GM23248 (cell line): ENCODE results near the gene MVB12B.

Experiments used
- EZH2 ChIP-seq: fragments of 200-600 bp; sonication (generic); IDR thresholded peaks from 2 replicates; pipeline ENCODE4 v1.6.1; 2018; ENCODE audit warnings: antibody characterized with exemption, mild to moderate bottlenecking; ENCODE audit not compliant: insufficient read depth, poor library complexity, severe bottlenecking
- EZH2phosphoT487 ChIP-seq: fragments of 200-600 bp; sonication (generic); IDR thresholded peaks from 2 replicates; pipeline ENCODE4 v1.6.1; 2018; ENCODE audit warnings: antibody characterized with exemption, moderate library complexity, mild to moderate bottlenecking, low read depth; ENCODE audit not compliant: insufficient read depth

DNA sequence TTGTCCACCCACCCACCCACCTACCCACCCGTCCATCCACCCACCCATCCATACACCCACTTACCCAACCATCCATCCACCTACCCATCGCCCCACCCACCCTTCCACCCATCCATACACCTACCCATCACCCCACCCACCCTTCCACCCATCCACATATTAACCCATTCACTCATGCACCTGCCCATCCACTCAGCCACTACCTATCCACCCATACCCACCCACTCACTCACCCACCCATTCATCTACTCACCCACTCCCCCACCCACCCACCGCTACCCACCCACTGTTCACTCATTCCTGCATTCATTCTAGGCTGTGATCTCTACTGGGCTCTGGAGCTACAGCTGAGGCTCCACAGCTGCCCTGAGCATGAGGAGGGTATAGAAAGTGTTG lies 169.6 kb downstream of the MVB12B start:
- TF ChIP-seq EZH2 (no peak), EZH2phosphoT487 (no peak)
